Measurements from ENCODE around the gene ZSCAN31. TPM values are rescaled to one million over a fixed set of nuclear protein-coding genes. Genes with fewer than 3 reads are reported as not detected.

ZSCAN31 gene
- total and polyA plus RNA-seq, 2 of the 8 experiments (the other 6 are each of a cell fraction or from before 2014, with no cell fraction given) = 1.9 to 7.0 TPM

GRCh38 chr6:28281288-28282064, 54.5 kb downstream of the ZSCAN31 start, which contains the start of gene PGBD1 (continued):
- TF ChIP-seq ATF2 (IDR thresholded peaks at IDR 0.05; ENCODE audit: low read length) (0 out of 2 replicates have a peak, but pooled peaks have one; percentile 25), FOSL1 (IDR thresholded peaks at IDR 0.05; ENCODE audit: insufficient read depth, low read depth, low read length) (no peak), RAD21 (IDR thresholded peaks at IDR 0.05 in 1 of 2, conservative IDR thresholded peaks at IDR 0.05 in 1 of 2; ENCODE audit: low read depth in 2 of 2, low read length in 2 of 2) (peak; percentile 9 to 18; a peak in 1 of 4 replicates), KDM1A (IDR thresholded peaks at IDR 0.05; ENCODE audit: borderline replicate concordance, low read length) (no peak), TAF7 (optimal IDR thresholded peaks at IDR 0.05; ENCODE audit: borderline replicate concordance, low read depth, low read length) (peak; percentile 82), YY1 (IDR thresholded peaks at IDR 0.05; ENCODE audit: low read depth, low read length) (0 out of 2 replicates have a peak, but pooled peaks have one; percentile 19), EGR1 (IDR thresholded peaks at IDR 0.05; ENCODE audit: borderline replicate concordance, low read depth, low read length) (peak; percentile 13; the same call in 1 of the 2 replicates), TAF1 (IDR thresholded peaks at IDR 0.05; ENCODE audit: low read depth, low read length) (peak; percentile 95), RBBP5 (IDR thresholded peaks at IDR 0.05; ENCODE audit: borderline replicate concordance, low read depth, low read length) (peak; percentile 88; the same call in 1 of the 2 replicates), SIRT6 (IDR thresholded peaks at IDR 0.05; ENCODE audit: low read length) (no peak), SIN3A (conservative IDR thresholded peaks at IDR 0.05 in 1 of 2, IDR thresholded peaks at IDR 0.05 in 1 of 2; ENCODE audit: low read depth in 1 of 2, low read length in 2 of 2) (peak; percentile 60 to 92; a peak in 2 of 4 replicates), GTF2F1 (IDR thresholded peaks at IDR 0.05; ENCODE audit: borderline replicate concordance, low read depth, low read length) (no peak), E2F6 (IDR thresholded peaks at IDR 0.05) (no peak), GABPA (IDR thresholded peaks at IDR 0.05; ENCODE audit: borderline replicate concordance, insufficient read depth, low read length) (peak; percentile 64; the same call in 1 of the 2 replicates), HDAC2 (IDR thresholded peaks at IDR 0.05; ENCODE audit: borderline replicate concordance in 1 of 2, low read depth in 2 of 2, low read length in 2 of 2) (0 out of 4 replicates have a peak, but pooled peaks of 1 of the 2 experiments have one; percentile 77), CEBPB (IDR thresholded peaks at IDR 0.05; ENCODE audit: low read depth, low read length) (no peak), PHF8 (conservative IDR thresholded peaks at IDR 0.05; ENCODE audit: low read depth, low read length) (peak; percentile 81), KDM4A (IDR thresholded peaks at IDR 0.05; ENCODE audit: low read depth, low read length, severe bottlenecking) (peak; percentile 61)
- TF ChIP-seq, protein P1, sequence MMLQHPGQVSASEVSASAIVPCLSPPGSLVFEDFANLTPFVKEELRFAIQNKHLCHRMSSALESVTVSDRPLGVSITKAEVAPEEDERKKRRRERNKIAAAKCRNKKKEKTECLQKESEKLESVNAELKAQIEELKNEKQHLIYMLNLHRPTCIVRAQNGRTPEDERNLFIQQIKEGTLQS (IDR thresholded peaks at IDR 0.05; ENCODE audit: insufficient read depth, low read depth, low read length) = no peak

Measured in H1 (cell line).